Body of pancreas (tissue), 4 donors: ENCODE data around the gene NUDT2.
A peak's percentile ranks its signal among the peaks of the same experiment; 100 is the strongest.

Source experiments
- CTCF ChIP-seq, 7 experiments: fragments of 450-650 bp in 4 of 7; fragments of 200-600 bp in 3 of 7; sonication (generic) in 3 of 7; IDR thresholded peaks; one replicate each; pipeline ENCODE4 v1.5.1; 2016 to 2019; ENCODE audit warnings: antibody characterized with exemption in 7 of 7
- POLR2A ChIP-seq, 3 donors: fragments of 450-650 bp; IDR thresholded peaks; one replicate each; pipeline ENCODE4 v1.6.1; 2016; ENCODE audit warnings: antibody characterized with exemption in 3 of 3, mild to moderate bottlenecking in 2 of 3

GRCh38 chr9:34343605-34344004 lies 14.2 kb downstream of the NUDT2 start:
- no peak for TF ChIP-seq CTCF (IDR thresholded peaks at IDR 0.05)
- TF ChIP-seq POLR2A (IDR thresholded peaks at IDR 0.05), result peak in 1 of 3 donors; percentile 9
